KMS-11 (cell line): ENCODE results near the gene TLCD5.

Source experiments
- H2AFZ ChIP-seq: fragments of 200-600 bp; sonication (generic); 2 replicates; pipeline ENCODE4 v1.6.1; 2016; ENCODE audit warnings: antibody characterized with exemption, mixed run types, low read depth
- H3K27ac ChIP-seq: fragments of 200-600 bp; sonication (generic); 2 replicates; pipeline ENCODE4 v1.6.1; 2016; ENCODE audit warnings: mild to moderate bottlenecking, mixed run types
- H3K27me3 ChIP-seq: fragments of 200-600 bp; sonication (generic); 2 replicates; pipeline ENCODE4 v1.6.1; 2017; ENCODE audit warnings: mild to moderate bottlenecking, low read depth, mixed run types, moderate library complexity; ENCODE audit not compliant: insufficient read depth
- H3K36me3 ChIP-seq: fragments of 200-600 bp; sonication (generic); 2 replicates; pipeline ENCODE4 v1.6.1; 2017; ENCODE audit warnings: mild to moderate bottlenecking, mixed run types; ENCODE audit not compliant: insufficient read depth
- H3K4me1 ChIP-seq: fragments of 200-600 bp; sonication (generic); 2 replicates; pipeline ENCODE4 v1.6.1; 2016; ENCODE audit warnings: mild to moderate bottlenecking, low read depth, mixed run types; ENCODE audit not compliant: poor library complexity, severe bottlenecking
- H3K4me2 ChIP-seq: fragments of 200-600 bp; sonication (generic); 2 replicates; pipeline ENCODE4 v1.7.0; 2016; ENCODE audit warnings: mild to moderate bottlenecking, mixed run types
- H3K4me3 ChIP-seq: fragments of 200-600 bp; sonication (generic); IDR thresholded peaks from 2 replicates; pipeline ENCODE4 v1.6.1; 2017; ENCODE audit warnings: low read depth, low read length, mixed read lengths; ENCODE audit not compliant: insufficient read depth
- H3K79me2 ChIP-seq: fragments of 200-600 bp; sonication (generic); 2 replicates; pipeline ENCODE4 v1.6.1; 2016; ENCODE audit warnings: low read depth, mixed run types; ENCODE audit not compliant: insufficient read depth
- H3K9ac ChIP-seq: fragments of 200-600 bp; sonication (generic); 2 replicates; pipeline ENCODE4 v1.6.1; 2016; ENCODE audit warnings: mild to moderate bottlenecking, mixed run types
- H4K20me1 ChIP-seq: fragments of 200-600 bp; sonication (generic); 2 replicates; pipeline ENCODE4 v1.6.1; 2016; ENCODE audit warnings: mild to moderate bottlenecking, mixed run types; ENCODE audit not compliant: insufficient read depth
- TF ChIP-seq, protein P1 (sequence below): fragments of 200-600 bp; sonication (generic); conservative IDR thresholded peaks from 2 replicates; pipeline ENCODE4 v1.6.1; 2017; ENCODE audit warnings: low read depth, mild to moderate bottlenecking, antibody characterized with exemption, low read length, moderate library complexity, mixed read lengths

The TLCD5 gene

GRCh38 chr11:120290956-120291355, 34.1 kb upstream of the TLCD5 start:
- Histone ChIP-seq H3K27ac (no peak overlapping the region), H2AFZ (no peak overlapping the region), H3K36me3 (no peaks in the 10 kb centered on the region), H3K4me3 (no peak overlapping the region), H4K20me1 (no peaks in the 10 kb centered on the region), H3K4me1 (no peaks in the 10 kb centered on the region), H3K27me3 (no peaks in the 10 kb centered on the region), H3K9ac (no peak overlapping the region), H3K79me2 (no peaks in the 10 kb centered on the region), H3K4me2 (no peak overlapping the region)
- TF ChIP-seq, protein P1, sequence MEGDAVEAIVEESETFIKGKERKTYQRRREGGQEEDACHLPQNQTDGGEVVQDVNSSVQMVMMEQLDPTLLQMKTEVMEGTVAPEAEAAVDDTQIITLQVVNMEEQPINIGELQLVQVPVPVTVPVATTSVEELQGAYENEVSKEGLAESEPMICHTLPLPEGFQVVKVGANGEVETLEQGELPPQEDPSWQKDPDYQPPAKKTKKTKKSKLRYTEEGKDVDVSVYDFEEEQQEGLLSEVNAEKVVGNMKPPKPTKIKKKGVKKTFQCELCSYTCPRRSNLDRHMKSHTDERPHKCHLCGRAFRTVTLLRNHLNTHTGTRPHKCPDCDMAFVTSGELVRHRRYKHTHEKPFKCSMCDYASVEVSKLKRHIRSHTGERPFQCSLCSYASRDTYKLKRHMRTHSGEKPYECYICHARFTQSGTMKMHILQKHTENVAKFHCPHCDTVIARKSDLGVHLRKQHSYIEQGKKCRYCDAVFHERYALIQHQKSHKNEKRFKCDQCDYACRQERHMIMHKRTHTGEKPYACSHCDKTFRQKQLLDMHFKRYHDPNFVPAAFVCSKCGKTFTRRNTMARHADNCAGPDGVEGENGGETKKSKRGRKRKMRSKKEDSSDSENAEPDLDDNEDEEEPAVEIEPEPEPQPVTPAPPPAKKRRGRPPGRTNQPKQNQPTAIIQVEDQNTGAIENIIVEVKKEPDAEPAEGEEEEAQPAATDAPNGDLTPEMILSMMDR = no peak

GRCh38 chr11:120293038-120293800, 31.9 kb upstream of the TLCD5 start:
- no peak overlapping the region for H3K4me2 ChIP-seq
- no peak overlapping the region for H3K27ac ChIP-seq
- H3K9ac ChIP-seq = no peak overlapping the region
- no peak overlapping the region for H2AFZ ChIP-seq
- no peak overlapping the region for H3K4me3 ChIP-seq
- TF ChIP-seq, protein P1 = no peak
- H3K79me2 ChIP-seq = no peaks in the 10 kb centered on the region
- H3K27me3 ChIP-seq = no peaks in the 10 kb centered on the region
- H4K20me1 ChIP-seq = no peaks in the 10 kb centered on the region
- H3K4me1 ChIP-seq = no peaks in the 10 kb centered on the region
- no peaks in the 10 kb centered on the region for H3K36me3 ChIP-seq

DNA sequence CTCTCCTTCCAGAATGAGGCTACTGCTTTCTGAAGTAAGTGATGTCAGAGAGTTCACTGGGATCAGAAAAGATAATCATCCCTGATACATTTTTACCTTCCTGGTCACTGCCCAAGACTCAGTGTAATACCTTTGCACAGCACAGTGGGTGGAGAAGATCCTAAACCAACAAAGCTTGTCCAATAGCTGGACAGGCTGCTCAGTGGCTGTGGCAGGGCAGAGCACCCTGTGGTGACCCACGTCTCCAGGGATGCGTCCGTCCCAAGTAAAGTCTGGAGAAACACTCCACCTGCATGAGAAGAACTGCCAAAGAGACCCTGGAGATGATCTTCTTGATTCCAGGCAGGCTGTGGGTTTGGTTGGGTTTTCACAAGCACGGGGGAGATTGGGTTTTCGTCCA, 31.0 kb upstream of the TLCD5 start:
- no peak overlapping the region for H3K4me3 ChIP-seq
- no peaks in the 10 kb centered on the region for H4K20me1 ChIP-seq
- no peak overlapping the region for H3K27ac ChIP-seq
- H3K36me3 ChIP-seq = no peaks in the 10 kb centered on the region
- no peak overlapping the region for H3K9ac ChIP-seq
- H3K4me1 ChIP-seq = no peaks in the 10 kb centered on the region
- no peaks in the 10 kb centered on the region for H3K79me2 ChIP-seq
- no peak overlapping the region for H2AFZ ChIP-seq
- H3K27me3 ChIP-seq = no peaks in the 10 kb centered on the region
- TF ChIP-seq, protein P1 = no peak
- H3K4me2 ChIP-seq = no peak overlapping the region

DNA sequence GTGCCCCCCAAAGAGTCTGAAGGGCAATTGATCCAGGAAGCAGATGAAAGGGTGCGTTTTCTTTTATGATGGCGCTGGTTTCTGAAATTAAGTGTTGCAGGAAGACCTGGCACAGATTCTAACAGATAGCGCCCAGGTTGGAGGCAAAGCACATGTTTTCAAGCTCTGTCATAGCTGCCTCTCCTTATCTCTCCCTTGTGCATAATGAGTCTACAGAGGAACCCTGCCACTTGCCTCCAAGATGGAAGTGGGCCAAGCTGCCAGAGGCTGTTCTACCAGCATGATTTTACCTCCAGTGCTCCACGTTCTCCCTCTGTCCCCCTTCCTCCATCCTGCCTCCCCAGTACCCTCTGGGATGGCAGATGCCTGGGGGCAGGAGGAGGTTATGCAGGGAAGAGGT, 30.0 kb upstream of the TLCD5 start:
- Histone ChIP-seq H3K79me2 (no peaks in the 10 kb centered on the region), H3K27ac (no peak overlapping the region), H3K4me1 (no peaks in the 10 kb centered on the region), H2AFZ (no peak overlapping the region), H3K36me3 (no peaks in the 10 kb centered on the region), H3K9ac (no peak overlapping the region), H3K4me3 (no peak overlapping the region), H4K20me1 (no peaks in the 10 kb centered on the region), H3K4me2 (no peak overlapping the region), H3K27me3 (no peaks in the 10 kb centered on the region)
- TF ChIP-seq, protein P1 = no peak
